Measurements from ENCODE around the gene COL4A2.

DNA sequence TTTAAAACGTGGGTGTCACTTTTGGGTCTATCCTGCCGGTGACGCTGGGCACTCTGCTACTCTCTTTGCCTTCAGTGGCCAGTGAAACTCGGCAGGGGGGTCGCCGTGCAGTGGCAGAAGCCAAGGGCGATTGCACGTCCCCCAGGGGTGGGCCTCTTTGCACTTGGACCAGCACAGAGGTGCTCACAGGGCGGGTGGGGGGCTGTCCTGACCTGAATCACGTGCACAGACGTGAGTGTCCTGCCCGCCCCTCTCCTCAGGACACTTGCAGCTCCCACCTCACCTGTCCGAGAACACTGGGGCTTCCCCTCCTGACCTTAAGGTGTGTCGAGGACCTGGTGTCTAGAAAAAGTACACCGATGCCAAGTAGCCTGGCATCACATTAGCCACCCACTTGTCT, 16.3 kb upstream of the COL4A2 start:
- TF ChIP-seq POLR2A (IDR thresholded peaks at IDR 0.05; ENCODE audit: low read depth) (no peak), CTCF (IDR thresholded peaks at IDR 0.05) (no peak)

Measured in esophagus muscularis mucosa (tissue), 3 donors.